Left forelimb (tissue), 1 donor: Measurements from ENCODE around the gene TCEANC.
"Not testable (repeated sequence)": the region's sequence is repeated elsewhere in the genome, so short reads cannot be mapped to it uniquely, and the experiment has no call there.

Experiments used
- DNase-seq: peaks from one replicate; pipeline ENCODE4 v3.0.0-alpha.2; 2018; ENCODE audit warnings: low spot score

TCEANC gene, protein sequence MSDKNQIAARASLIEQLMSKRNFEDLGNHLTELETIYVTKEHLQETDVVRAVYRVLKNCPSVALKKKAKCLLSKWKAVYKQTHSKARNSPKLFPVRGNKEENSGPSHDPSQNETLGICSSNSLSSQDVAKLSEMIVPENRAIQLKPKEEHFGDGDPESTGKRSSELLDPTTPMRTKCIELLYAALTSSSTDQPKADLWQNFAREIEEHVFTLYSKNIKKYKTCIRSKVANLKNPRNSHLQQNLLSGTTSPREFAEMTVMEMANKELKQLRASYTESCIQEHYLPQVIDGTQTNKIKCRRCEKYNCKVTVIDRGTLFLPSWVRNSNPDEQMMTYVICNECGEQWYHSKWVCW

GRCh38 chrX:13652850-13653693 is at the start of gene TCEANC:
Gene TCEANC (plus strand): TSS chrX:13653141. CDS start chrX:13662509, 9,368 bp downstream.
- DNase-seq, result peak; percentile 93

DNA sequence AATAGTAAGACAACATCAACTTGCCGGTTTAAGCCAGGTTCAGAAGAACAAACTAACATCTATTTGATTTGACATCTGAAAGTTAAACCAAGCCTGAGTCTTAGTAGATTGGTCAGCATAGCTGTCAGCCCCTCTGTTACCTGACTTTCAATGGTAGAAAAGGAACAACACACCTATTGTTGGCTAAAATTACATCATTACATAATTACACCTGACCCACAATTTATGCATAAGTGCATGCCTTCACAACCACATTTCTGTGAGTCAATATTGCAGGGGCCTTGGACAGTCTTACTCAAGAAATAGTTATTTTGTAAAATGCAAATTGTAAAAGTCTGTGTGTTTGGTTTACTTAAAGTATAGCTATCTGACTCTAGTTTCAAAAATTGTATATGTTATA is 47.3 kb upstream of the TCEANC start:
- no peak for DNase-seq

GRCh38 chrX:13607331-13607995 is 45.5 kb upstream of the TCEANC start:
- no peak for DNase-seq

- no peak for DNase-seq
Observed at GRCh38 chrX:13607996-13608365, 45.0 kb upstream of the TCEANC start.

DNA sequence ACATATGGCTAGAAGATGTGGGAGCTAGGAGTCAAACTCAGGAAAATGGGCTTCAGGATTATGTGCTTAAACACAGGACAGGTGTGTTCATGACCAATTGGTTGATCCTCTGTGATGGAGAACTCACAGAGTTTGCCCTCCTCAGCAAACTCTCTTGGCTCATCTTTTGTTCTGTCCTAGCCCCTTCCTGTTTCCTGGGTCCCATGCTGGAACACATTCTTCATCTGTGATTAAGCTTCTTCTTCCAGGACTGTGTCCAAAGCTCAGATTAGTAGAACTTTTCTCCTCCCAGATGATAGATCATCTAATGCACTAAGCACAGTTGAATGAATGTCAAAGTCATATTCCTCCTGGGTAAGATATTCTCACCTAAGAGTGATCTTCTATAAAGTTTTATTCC is 38.8 kb upstream of the TCEANC start:
- DNase-seq, result no peak

DNA sequence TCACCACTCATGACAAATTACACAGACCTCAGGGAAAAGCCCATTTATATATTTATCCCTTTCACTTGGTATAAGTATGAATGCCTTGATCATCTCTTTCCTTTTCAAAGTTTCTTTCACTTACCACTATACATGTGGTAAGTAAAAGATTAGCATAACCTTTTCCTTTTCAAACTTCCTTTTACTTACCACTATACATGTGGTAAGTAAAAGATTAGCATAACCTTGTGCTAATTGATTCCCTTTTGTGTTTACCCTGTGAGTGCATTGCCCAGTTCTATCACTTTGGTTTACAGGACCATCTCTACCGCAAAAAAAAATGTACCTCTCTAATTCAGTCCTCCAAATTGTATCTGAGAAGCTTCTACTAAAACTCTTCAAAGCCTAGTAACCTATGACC is 32.7 kb upstream of the TCEANC start:
- no peak for DNase-seq

DNA sequence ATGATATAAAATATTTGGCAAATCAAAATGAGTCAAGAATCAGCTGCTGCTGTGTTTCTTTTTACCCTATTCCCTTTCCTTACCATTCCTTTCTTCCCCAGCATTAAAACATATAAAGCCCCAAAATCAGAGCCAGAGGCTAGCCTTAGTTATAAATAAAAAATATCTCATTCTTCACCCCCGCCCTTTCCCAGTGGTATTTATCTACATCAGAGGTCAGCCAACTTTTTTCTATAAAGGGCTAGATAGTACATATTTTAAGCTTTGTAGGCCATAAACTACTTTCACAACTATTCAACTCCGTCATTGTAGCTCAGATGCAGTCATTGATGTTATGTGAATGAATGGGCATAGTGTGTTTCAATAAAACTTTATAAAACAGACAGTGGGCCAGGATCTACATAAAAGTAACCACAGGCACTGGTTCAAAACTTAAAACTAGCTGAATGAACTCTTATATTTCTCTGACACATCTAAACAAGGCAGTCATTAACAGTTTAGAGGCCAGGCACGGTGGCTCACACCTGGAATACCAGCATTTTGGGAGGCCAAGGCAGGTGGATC is 30.5 kb upstream of the TCEANC start:
- no peak for DNase-seq

DNA sequence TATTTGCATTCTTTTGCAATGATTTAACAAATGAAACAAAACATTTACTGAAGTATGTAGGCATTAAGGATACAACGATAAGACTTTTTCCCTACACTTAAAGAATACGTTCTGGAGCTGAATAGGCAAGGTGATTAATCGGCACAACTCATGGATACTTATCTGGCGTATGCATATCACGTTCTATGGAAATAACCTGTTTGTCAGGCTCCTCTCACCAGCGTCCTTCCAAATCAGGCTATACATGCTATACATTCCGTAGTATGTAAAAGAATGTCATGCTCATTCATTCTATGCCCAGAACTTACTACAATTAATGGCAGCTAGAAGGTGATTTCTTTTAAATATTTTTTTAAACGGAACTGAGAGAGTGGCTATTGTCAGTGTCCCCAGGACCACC is 25.6 kb upstream of the TCEANC start:
- DNase-seq, result no peak

DNA sequence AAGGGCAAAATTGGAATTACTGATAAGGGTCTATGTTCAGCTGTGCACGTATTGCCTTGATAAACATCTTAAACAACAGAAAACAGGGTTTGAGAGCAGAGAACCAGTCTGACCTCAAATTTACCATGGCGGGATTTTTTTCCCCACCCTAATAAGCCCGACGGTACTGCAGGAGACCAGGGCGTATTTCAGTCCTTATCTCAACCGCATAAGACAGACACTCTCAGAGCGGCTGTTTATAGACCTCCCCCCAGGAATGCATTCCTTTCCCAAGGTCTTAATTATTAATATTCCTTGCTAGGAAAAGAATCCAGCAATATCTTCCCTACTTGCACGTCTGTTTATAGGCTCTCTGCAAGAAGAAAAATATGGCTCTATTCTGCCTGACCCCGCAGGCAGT is 15.7 kb upstream of the TCEANC start:
- not testable (repeated sequence) for DNase-seq

DNA sequence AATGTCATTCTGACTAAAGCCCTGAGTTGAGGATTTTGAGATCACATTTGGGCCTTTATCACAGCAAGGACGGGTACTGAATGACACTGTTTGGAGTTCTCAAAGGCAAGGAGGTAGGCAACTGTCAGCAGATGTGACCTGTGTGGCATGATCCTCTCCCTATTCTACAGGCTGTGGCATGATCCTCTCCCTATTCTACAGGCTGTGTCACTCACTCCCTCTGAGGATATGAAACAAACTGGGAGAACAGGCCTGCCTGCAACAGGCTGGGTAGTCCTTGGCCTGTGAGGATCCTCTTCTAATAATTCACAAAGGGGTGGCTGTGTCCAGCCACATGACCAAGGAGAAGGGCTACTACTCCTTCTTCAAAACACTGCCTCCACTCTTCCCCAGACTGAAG is 14.9 kb upstream of the TCEANC start:
- DNase-seq, result no peak

DNA sequence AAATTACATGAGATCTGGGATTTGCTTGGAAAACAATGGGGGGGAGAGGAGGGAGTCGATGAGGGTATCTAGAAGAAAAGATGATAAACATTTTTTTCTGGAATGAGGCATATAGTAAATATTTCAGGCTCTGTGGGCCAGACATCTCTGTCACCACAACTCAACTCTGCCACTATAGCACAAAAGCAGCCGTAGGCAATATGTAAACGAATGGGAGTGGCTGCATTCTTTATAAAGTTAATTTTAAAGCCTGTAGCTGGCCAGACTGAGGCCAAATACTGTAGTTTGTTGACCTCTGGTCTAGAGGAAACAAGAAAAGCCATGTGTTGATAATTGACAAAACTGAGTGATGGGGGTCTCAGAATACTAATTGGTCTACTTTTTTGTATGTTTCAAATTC is 14.1 kb upstream of the TCEANC start:
- DNase-seq, result no peak

DNA sequence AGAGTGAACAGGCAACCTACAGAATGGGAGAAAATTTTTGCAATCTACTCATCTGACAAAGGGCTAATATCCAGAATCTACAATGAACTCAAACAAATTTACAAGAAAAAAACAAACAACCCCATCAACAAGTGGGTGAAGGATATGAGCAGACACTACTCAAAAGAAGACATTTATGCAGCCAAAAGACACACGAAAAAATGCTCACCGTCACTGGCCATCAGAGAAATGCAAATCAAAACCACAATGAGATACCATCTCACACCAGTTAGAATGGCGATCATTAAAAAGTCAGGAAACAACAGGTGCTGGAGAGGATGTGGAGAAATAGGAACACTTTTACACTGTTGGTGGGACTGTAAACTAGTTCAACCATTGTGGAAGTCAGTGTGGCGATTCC is 11.3 kb upstream of the TCEANC start:
- DNase-seq, result not testable (repeated sequence)

- no peak for DNase-seq
Observed at GRCh38 chrX:13645464-13646153, 7.3 kb upstream of the TCEANC start.

DNA sequence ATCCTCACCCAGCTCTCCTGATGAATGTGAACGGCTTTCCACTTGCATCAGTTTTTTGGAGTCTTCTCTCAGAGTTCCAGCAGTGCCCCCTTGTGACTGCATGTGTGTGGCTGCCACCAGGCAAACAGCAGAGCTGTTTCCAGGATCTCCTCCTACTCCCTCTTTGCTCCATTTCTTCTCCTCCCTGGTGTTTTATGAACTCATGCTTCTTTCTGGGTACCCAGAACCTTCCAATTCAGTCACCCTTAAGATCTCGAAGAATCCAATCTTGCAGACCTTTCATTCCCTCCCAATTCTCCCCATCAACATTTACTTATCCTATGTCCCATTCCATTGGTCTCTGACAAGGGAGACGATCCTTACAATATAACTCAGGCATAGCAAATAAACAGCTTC is 6.8 kb upstream of the TCEANC start:
- DNase-seq, result no peak

- DNase-seq, result no peak
Observed at GRCh38 chrX:13647709-13648212, 5.2 kb upstream of the TCEANC start.

GRCh38 chrX:13648336-13648735 is 4.6 kb upstream of the TCEANC start:
- not testable (repeated sequence) for DNase-seq

GRCh38 chrX:13649838-13650237 is 3.1 kb upstream of the TCEANC start:
- DNase-seq, result no peak

- no peak for DNase-seq
Observed at GRCh38 chrX:13650318-13650717, 2.6 kb upstream of the TCEANC start.

DNA sequence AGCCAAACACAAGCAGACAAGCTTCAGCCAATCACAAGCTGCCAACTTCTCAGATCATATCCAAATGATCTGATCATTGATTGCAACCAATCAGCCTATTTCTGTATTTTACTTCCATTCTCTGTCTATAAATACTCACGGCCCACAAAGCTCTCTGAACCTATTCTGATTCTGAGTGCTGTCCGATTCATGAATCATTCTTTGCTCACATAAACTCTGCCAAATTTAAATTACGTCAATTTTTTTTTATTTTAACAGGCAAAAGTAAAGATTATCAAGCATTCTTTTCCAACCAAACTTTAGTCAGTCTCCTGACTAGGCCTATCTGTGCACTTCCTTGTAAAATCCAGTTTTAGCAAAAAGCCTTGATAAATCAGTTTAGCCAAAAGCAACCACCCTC is 1.8 kb upstream of the TCEANC start:
- DNase-seq, result no peak

DNA sequence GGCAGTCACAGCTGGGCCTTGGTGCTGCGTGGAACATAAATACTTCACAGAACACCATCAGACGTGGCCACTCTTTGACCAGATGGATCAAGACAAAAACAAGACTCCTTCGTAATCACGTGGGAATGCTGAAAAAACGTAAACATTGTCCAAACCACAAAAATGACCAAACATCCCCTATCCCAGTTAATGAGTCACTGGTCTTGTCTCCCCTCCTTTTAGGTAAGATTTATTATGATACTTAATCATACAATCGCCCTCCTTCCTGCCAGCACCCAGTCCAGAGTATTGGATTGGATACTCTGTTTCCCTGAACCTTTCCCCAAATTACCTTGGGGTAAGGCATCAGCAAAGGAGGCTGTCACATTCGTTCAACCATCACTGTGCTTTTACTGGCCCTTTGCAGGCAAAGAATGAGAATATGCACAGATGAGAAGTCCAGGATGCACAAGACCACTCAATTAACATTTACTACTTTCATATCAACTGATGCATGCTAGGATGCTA is 601 bp upstream of the TCEANC start:
- no peak for DNase-seq

DNA sequence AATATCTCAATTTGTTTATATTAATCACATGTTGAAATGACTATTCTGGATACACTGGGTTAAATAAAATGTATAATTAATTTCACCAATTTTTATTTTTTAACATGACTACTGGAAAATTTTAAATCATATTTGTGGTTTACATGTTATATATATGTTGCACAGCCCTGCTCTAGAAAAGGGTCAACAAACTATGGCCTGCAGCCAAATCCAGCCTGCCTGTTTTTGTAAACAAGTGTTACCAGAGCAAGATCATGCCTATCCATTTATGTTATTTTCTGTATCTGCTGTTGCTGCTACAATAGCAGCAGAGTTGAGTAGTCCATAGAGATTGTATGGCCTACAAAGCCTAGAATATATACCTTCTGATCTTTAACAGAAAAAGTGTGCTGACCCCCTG is 1.2 kb downstream of the TCEANC start:
- DNase-seq, result no peak

GRCh38 chrX:13655674-13656073 is 2.7 kb downstream of the TCEANC start:
- DNase-seq, result no peak
